Spleen (tissue), 7 donors: ENCODE data around the gene GKN2.

Source experiments
- CTCF ChIP-seq, 11 experiments: fragments of 200-600 bp in 7 of 11; fragments of 450-650 bp in 4 of 11; sonication (generic) in 4 of 11; IDR thresholded peaks in 8 of 11; conservative IDR thresholded peaks in 3 of 11; 1 replicate in 7 of 11; 2 replicates in 4 of 11; pipeline versions ENCODE4 v1.4.0 to v1.8.0; 2016 to 2021; ENCODE audit warnings: antibody characterized with exemption in 11 of 11, inconsistent platforms in 4 of 11, mild to moderate bottlenecking in 1 of 11
- POLR2A ChIP-seq, 3 donors: fragments of 450-650 bp; IDR thresholded peaks; one replicate each; pipeline ENCODE4 v1.5.1; 2017; ENCODE audit warnings: antibody characterized with exemption in 3 of 3, mild to moderate bottlenecking in 1 of 3
- POLR2AphosphoS5 ChIP-seq, 3 donors: sonication (generic); formaldehyde crosslinking; IDR thresholded peaks; one replicate each; pipeline ENCODE4 v1.5.1; 2017; ENCODE audit warnings: antibody characterized with exemption in 3 of 3
- donor health status: DM: no; HTN: no; CAD: no; lungs with moderate emphysema.
- donor health status: DM: no; HTN: no; CAD: no.
- donor health status: DM: no; HTN: no; CAD: no.

DNA sequence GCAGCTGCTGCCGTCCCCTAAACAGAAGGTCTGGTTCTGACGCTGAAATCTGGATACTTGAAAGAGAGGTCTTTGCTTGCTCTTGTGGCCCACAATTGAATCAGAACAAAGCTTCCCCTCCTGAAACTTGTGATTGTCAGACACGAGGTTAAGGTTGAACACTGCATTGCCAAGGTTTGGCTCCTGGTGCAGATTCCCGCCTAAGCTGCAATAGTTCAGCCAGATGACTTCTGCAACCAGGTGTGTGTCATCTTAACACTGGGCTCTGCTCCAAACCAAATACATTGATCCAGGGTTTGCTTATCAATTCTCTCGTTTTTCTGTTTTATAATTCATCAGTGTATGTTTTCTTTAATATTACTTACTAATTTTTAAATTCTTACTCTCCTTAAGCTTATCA lies 36.3 kb upstream of the GKN2 start:
- TF ChIP-seq CTCF (IDR thresholded peaks at IDR 0.05 in 8 of 11, conservative IDR thresholded peaks at IDR 0.05 in 3 of 11): no peak
- TF ChIP-seq POLR2A (IDR thresholded peaks at IDR 0.05): no peak
- no peak for TF ChIP-seq POLR2AphosphoS5 (IDR thresholded peaks at IDR 0.05)
